GM18873 (cell line): ENCODE measurements around the gene NSUN7.
"Not testable (repeated sequence)": the region's sequence is repeated elsewhere in the genome, so short reads cannot be mapped to it uniquely, and the experiment has no call there.

ENCODE experiments used
- ATAC-seq: cut with Tn5 transposase; IDR thresholded peaks from one replicate; pipeline ENCODE4 v1.9.1; 2021; ENCODE audit warnings: mild to moderate bottlenecking, moderate library complexity, moderate number of reproducible peaks; ENCODE audit not compliant: unreplicated experiment, low FRiP score

The NSUN7 gene

GRCh38 chr4:40749717-40750460, at the start of gene NSUN7:
NSUN7 (plus strand) TSS chr4:40749955; CDS start chr4:40750694, 739 bp downstream.
- ATAC-seq, result no peak

- no peak for ATAC-seq
Measured at GRCh38 chr4:40702137-40702799, 47.5 kb upstream of the NSUN7 start.

DNA sequence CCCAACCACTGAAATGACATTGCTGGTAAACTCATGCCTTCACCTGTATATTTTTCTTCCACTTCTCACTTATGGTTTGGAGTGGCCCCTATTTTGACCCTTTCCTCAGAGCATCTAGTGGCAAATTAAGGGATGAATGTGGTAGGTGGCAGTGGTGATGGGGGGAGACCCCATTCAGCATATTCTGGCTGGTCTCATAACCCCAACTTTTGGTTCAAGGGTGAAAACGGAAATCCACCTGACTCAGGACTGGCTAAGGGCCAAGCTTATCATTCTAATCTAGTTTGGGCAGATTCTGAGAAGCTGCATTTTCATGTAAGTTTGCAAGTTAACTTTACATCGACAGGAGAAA, 47.0 kb upstream of the NSUN7 start:
- ATAC-seq, result no peak

- ATAC-seq, result no peak
Measured at GRCh38 chr4:40704073-40704472, 45.7 kb upstream of the NSUN7 start.

- ATAC-seq, result no peak
Measured at GRCh38 chr4:40710484-40711254, 39.1 kb upstream of the NSUN7 start.

DNA sequence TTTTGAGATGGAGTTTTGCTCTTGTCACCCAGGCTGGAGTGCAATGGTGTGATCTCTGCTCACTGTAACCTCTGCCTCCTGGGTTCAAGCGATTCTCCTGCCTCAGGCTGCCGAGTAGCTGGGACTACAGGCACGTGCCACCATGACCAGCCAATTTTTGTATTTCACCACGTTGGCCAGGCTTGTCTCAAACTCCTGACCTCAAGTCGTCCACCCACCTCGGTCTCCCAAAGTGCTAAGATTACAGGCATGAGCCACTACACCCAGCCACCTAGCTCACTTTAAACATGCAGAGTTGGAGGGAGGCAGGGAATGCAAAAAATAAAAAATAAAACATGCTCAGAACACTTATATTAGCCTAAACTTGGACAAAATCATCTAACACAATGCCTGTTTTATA, 36.8 kb upstream of the NSUN7 start:
- not testable (repeated sequence) for ATAC-seq

DNA sequence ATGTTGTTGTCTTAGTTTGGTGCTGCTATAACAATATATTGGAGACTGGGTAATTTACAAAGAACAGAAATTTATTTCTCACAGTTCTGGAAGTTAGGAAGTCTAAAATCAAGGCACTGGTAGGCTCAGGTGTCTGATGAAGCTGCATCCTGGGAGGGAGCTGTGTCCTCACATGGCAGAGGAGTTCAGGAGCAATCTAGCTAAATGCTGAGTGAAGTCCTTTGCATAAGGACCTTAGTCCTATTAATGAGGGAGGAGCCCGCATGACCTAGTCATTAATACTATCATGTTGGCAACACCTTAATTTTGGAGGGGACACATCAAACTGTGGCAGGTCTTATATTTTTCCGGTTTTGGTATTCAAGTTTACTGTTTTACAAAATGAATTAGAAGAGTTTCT, 36.0 kb upstream of the NSUN7 start:
- ATAC-seq, result no peak

DNA sequence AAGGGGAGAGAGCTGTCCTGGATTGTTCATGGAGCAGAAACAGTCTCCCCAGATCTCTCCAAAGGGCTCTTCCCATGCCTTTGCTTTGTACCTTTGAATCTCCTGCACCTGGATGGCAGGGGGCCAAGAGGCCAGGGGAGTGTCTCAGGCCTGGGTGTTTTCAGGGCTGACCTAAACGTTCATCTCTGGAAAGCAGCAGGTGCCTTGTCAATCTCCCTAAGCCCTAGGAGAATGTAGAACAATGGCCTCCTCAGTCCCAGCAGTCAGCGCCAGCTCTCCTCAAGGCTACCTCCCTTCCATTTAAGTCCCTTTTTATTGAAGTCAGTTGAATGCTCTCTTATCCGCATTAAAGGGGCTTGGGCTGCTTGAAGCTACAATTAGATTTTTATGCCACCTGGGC, 31.2 kb upstream of the NSUN7 start:
- no peak for ATAC-seq

- no peak for ATAC-seq
Measured at GRCh38 chr4:40719008-40719623, 30.6 kb upstream of the NSUN7 start.

DNA sequence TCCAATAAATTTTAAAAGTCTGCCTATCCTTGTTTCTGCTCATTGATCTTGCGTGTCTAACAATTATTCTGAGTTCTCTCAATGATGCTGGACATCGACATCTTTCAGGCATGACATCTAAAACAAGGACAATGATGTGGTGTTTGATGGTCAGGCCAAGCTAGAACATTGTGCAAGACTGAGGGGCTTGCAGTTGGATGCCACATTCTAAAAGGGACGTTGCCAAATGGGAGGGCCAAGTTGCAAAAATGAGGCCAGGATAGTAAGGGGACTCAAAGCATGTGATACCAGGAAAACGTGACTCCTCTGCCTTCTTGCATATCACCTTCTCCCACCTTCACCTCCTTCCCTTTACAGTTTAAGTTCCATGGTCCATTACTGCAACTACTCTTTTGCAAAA, 29.4 kb upstream of the NSUN7 start:
- ATAC-seq, result no peak

DNA sequence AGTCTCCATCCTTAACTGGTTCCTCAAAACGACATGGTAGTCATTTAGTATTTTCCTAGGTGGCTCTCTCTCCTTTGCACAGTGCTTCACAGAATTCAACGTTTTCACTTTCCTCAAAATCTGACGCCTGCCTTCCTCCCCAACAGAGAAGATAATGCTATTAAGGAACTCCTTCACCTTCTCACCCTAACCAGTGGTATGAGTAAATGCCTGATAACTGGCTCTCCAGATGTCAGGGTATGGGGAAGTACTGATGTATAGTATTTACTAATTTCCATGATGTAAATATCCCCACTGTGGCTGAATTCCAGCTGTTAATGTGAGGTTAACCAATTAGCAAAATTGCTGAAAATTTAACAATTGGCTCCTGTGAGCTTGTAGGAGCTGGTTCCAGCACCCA, 28.8 kb upstream of the NSUN7 start:
- ATAC-seq, result no peak

GRCh38 chr4:40721730-40722171, 28.0 kb upstream of the NSUN7 start:
- no peak for ATAC-seq

- ATAC-seq, result peak; percentile 61
Measured at GRCh38 chr4:40722576-40723161, 27.1 kb upstream of the NSUN7 start.

GRCh38 chr4:40723728-40724127, 26.0 kb upstream of the NSUN7 start:
- no peak for ATAC-seq

DNA sequence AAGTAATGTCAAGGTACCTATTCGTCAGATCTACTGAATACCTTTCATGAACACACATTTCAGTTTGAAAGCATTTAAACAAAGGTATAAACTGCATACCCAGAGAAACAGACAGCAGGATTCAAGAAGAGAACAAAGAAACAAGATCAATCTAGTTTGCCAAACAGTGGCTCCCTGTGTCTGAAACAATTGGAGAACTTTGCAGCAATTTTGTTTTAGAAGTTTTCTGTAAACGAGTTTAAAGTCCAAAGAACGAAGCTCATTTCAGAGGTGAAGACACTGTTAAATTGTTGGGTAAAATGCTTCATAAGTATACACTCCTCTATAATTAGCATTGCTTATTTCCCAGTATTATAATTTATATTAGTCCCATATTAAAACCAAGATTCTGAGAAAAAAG, 21.4 kb upstream of the NSUN7 start:
- ATAC-seq, result no peak

GRCh38 chr4:40729555-40729954, 20.2 kb upstream of the NSUN7 start:
- no peak for ATAC-seq

DNA sequence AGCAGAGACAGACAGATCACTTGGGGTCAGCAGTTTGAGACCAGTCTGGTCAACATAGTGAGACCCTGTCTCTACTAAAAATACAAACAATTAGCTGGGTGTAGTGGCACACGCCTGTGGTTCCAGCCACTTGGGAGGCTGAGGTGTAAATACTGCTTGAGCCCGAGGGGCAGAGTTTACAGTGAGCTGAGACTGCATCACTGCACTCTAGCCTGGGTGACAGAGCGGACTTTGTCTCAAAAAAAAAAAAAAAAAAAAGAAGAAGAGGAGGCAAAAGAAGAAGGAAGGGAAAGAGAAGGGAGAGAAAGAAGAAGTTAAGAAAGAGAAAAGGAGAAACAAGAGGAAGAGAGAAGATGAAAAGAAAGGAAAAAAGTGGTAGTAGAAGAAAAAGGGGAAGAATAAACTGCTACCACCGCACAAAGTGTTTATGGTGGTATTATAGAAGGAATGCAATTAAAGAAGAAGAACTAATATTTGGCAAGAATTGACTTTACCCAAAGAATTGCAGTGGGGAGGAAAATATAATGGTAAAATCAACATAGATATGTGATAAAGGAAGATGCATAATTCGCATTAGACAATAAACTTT, 19.6 kb upstream of the NSUN7 start:
- ATAC-seq, result no peak

DNA sequence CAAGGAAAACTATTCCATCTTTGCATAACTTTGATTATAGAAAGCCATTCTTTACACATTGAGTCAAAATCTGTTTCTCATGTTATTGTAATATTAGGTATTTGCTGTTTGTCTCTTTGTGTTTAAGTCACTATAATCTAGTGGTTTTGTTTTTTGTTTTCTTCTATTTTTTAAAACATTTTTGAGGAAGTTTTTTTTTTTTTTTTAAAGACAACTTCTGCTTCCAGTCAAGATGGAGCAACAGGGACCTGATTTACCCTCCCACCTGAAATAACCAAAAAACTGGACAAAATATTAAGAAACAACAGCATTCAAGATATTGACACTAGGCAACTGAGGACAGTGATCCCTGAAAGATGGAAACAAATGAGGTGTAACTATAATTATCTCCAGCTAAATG, 18.4 kb upstream of the NSUN7 start:
- ATAC-seq, result no peak

DNA sequence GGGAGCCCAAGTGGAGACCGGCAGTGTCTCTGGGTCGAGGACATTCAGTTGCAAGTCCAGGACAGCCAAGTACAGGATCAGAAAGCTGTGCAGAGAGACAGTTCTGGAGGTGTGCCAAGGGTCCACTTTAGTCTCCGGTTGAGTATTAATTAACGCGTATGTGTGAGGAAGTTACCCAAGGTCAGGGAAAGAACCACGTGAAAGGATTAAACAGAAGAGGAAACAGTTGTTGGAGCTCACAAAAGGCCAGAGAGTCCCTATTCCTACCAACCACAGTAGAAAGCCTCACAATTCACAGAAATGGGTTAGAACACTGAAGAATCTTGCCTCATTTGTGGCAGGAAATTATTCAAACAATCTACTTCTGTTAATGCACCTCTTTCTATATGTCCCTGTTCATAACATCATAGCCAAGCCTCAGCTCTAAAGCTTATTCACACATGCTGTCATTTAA, 17.9 kb upstream of the NSUN7 start:
- no peak for ATAC-seq

DNA sequence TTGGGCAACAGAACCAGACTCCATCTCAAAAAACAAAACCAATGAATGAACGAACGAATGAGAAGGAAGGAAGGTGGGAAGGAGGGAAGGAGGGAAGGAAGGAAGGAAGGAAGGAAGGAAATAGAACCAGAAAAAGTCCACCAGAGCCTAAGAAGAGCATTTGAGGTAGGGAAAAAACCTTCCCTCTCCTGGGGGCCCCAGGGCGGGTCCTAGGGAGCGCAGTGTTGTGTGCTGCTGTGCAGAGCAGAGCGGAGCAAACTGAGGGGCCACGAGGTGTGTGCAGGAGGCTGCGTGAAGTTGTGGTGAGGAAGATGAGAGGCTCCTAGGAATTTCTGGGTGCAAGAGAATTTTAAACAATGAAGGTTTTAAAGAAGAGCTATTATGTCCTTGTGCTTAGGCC, 16.0 kb upstream of the NSUN7 start:
- no peak for ATAC-seq
